Left lung (tissue), 10 donors: ENCODE measurements around the gene KCNC1. TPM values are rescaled to one million over a fixed set of nuclear protein-coding genes. Genes with fewer than 3 reads are reported as not detected.
A peak's percentile ranks its signal among the peaks of the same experiment; 100 is the strongest.

ENCODE experiments used
- ATAC-seq: fragments of 200-7000 bp; cut with Tn5 transposase; one replicate; pipeline ENCODE4 v1.9.1; 2020; ENCODE audit warnings: moderate library complexity
- DNase-seq, 4 donors: peaks; one replicate each; pipeline ENCODE4 v3.0.0-alpha.2; 2013 to 2020
- H3K27ac ChIP-seq, 2 donors: fragments of 200-600 bp; sonication (generic) in 1 of 2; one replicate each; pipeline versions ENCODE4 v1.5.0 to v1.8.0; 2020 to 2021
- H3K27me3 ChIP-seq, 2 donors: fragments of 200-600 bp; sonication (generic) in 1 of 2; one replicate each; pipeline versions ENCODE4 v1.5.0 to v1.8.0; 2020 to 2021
- H3K36me3 ChIP-seq, 2 donors: fragments of 200-600 bp; sonication (generic) in 1 of 2; one replicate each; pipeline versions ENCODE4 v1.5.0 to v1.8.0; 2020 to 2021
- H3K4me1 ChIP-seq, 2 donors: fragments of 200-600 bp; one replicate each; pipeline ENCODE4 v1.8.0; 2021
- H3K4me3 ChIP-seq, 2 donors: fragments of 200-600 bp; sonication (generic) in 1 of 2; one replicate each; pipeline versions ENCODE4 v1.5.0 to v1.8.0; 2020 to 2021; ENCODE audit warnings: mild to moderate bottlenecking in 1 of 2
- H3K9me3 ChIP-seq, 2 donors: fragments of 200-600 bp; sonication (generic) in 1 of 2; one replicate each; pipeline versions ENCODE4 v1.5.0 to v1.8.0; 2020 to 2021
- intact Hi-C, 2 donors: fragments of 100-400 bp; cut with DNase I; formaldehyde crosslinking; loops; one replicate each; pipeline versions ENCODE4 v1.11.2 to v1.14.2; 2022
- polyA plus RNA-seq, 6 donors: library from polyadenylated mRNA; unstranded; fragments of 120-200 nt; gene quantifications; one replicate each; pipeline ENCODE4 v1.2.1, GENCODE V29; 2013; ENCODE audit not compliant: insufficient read length in 6 of 6
- total RNA-seq, 2 donors: library from RNA; stranded (reverse); fragmentation: NEBNext Ultra II Directional; extraction: Animal tissue kit (Norgen Biotek cat#: 25700); gene quantifications; one replicate each; pipeline ENCODE4 v1.2.1, GENCODE V29; 2021
- TF ChIP-seq, protein P1 (sequence below), 2 donors: fragments of 200-600 bp; sonication (generic) in 1 of 2; IDR thresholded peaks; one replicate each; pipeline versions ENCODE4 v1.5.0 to v1.8.0; 2021; ENCODE audit warnings: antibody characterized with exemption in 2 of 2
- donor health status: DM: no; HTN: yes; CAD: no.
- donor health status: DM: no; HTN: no; CAD: no.

The KCNC1 gene
- total and polyA plus RNA-seq, 8 donors, result 0.78 to 1.2 (median 0.89) TPM; not detected in 2

DNA sequence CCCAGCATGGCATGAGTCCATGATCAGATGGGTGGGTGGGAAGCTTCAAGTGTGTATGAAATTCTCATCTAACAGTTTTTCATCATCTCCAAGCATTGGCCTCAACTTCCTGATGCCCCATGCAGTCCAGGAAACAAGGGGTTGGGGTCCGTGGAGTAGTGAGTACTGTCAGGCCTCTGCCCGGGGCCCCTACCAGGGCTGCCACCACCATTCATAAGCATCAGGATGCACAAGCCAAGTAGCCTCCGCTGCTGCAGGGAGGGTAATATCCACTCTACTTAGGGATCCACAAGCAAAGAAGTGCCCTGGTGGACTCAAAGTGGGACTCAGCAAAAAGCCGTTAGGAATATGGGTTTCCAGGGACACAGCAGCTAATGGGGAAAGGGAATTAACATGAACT lies 49.3 kb downstream of the KCNC1 start:
- H3K36me3 ChIP-seq, result peaks cover 0 to 3% of the 10 kb centered on the region in 2 donors
- no peak overlapping the region for H3K27ac ChIP-seq
- H3K4me3 ChIP-seq, result no peak overlapping the region
- no peaks in the 10 kb centered on the region for H3K9me3 ChIP-seq
- DNase-seq (peak in 1 of 4 donors; percentile 8), ATAC-seq (no peak)
- intact Hi-C loops, result no loop called here
- H3K27me3 ChIP-seq, result no peaks in the 10 kb centered on the region
- no peaks in the 10 kb centered on the region for H3K4me1 ChIP-seq
- TF ChIP-seq, protein P1, sequence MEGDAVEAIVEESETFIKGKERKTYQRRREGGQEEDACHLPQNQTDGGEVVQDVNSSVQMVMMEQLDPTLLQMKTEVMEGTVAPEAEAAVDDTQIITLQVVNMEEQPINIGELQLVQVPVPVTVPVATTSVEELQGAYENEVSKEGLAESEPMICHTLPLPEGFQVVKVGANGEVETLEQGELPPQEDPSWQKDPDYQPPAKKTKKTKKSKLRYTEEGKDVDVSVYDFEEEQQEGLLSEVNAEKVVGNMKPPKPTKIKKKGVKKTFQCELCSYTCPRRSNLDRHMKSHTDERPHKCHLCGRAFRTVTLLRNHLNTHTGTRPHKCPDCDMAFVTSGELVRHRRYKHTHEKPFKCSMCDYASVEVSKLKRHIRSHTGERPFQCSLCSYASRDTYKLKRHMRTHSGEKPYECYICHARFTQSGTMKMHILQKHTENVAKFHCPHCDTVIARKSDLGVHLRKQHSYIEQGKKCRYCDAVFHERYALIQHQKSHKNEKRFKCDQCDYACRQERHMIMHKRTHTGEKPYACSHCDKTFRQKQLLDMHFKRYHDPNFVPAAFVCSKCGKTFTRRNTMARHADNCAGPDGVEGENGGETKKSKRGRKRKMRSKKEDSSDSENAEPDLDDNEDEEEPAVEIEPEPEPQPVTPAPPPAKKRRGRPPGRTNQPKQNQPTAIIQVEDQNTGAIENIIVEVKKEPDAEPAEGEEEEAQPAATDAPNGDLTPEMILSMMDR (IDR thresholded peaks at IDR 0.05), result no peak

DNA sequence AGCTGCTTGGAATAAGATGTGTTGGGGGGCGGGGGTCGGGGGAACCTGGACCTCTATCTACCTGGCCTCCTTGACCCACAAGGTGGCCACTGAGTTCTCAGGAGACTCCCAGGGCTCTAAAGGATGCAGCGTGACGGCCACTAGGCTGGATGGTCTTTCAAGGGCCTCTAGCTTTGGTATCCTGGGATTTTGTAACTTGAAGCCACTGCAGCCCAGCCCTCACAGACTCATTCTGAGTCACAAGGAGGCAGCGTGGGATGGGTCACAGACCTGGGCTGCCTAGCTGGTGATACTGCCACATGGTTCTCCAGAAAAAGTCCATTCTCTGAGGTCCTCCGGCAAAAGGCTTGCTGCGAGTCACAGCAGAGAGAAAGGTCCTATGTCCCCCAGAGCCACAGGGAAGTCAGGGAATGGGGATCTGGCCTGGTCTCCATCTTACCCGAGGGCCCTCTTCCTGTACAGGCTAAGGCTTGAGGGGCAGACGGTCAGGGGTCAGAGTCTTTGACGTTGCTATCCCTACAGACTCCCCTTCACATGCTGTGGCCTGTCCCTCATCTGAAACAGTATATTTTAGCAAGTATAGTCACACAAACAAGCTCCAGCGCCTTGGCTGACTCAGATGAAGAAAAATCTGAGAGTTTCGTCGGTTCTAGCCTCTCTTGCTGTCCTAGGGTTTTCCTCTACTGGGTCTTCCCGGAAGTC lies 52.4 kb downstream of the KCNC1 start:
- no peak for ATAC-seq
- intact Hi-C loops, result no loop called here
- Histone ChIP-seq H3K27ac (no peak overlapping the region), H3K9me3 (no peaks in the 10 kb centered on the region), H3K4me3 (no peak overlapping the region), H3K27me3 (no peaks in the 10 kb centered on the region), H3K4me1 (no peaks in the 10 kb centered on the region), H3K36me3 (peaks cover 0 to 3% of the 10 kb centered on the region in 2 donors)
- TF ChIP-seq, protein P1 (IDR thresholded peaks at IDR 0.05), result no peak
- no peak for DNase-seq

DNA sequence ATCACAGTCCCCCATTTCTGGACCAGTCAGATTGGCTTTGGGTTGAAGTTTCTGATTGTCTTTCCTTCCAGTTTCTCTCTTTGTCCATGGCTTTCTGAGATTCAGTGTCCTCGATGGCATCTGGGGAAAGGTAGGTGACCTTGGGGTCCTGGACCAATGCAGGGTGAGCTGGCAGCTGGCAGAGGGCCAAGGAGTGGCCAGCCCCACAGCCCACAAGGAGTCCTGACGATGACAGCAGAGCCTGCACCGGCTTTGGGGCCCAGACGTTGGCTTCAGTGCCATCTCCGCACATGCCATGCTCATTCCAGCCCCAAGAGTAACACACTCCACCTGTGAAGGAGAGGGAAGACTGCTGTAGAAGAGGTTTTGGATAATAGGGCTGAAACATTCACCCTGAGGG lies 53.5 kb downstream of the KCNC1 start:
- no peaks in the 10 kb centered on the region for H3K27me3 ChIP-seq
- intact Hi-C loops, result no loop called here
- peaks cover 0 to 3% of the 10 kb centered on the region in 2 donors for H3K36me3 ChIP-seq
- DNase-seq, result no peak
- no peaks in the 10 kb centered on the region for H3K4me1 ChIP-seq
- H3K27ac ChIP-seq, result no peak overlapping the region
- ATAC-seq, result no peak
- H3K4me3 ChIP-seq, result no peak overlapping the region
- no peaks in the 10 kb centered on the region for H3K9me3 ChIP-seq
- TF ChIP-seq, protein P1 (IDR thresholded peaks at IDR 0.05), result no peak

DNA sequence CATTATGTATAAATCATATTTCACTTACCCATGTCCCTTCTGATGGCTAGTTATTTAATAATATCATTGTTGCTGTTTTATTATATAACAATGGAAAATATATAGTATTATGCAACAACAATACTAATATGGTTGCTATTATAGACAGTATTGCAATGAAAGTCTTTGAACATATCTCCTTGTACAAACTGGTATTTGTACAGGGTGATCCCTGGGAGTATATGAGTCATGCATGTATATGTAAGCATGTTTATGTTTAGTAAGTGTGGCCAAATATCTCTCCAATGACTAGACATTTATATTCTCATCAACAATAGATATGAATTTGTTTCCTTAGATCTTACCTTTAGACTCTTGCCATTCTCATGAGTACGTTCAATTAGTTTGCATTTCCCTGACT lies 55.9 kb downstream of the KCNC1 start:
- Histone ChIP-seq H3K4me1 (no peaks in the 10 kb centered on the region), H3K4me3 (no peak overlapping the region), H3K27ac (no peak overlapping the region), H3K27me3 (no peaks in the 10 kb centered on the region), H3K9me3 (no peaks in the 10 kb centered on the region), H3K36me3 (peaks cover 0 to 3% of the 10 kb centered on the region in 2 donors)
- no peak for ATAC-seq
- no peak for DNase-seq
- intact Hi-C loops, result no loop called here
- TF ChIP-seq, protein P1 (IDR thresholded peaks at IDR 0.05), result no peak

GRCh38 chr11:17791144-17791543 lies 56.6 kb downstream of the KCNC1 start:
- DNase-seq, result no peak
- H3K9me3 ChIP-seq, result no peaks in the 10 kb centered on the region
- H3K27me3 ChIP-seq, result no peaks in the 10 kb centered on the region
- H3K4me1 ChIP-seq, result no peaks in the 10 kb centered on the region
- TF ChIP-seq, protein P1 (IDR thresholded peaks at IDR 0.05), result no peak
- no peak for ATAC-seq
- no peak overlapping the region for H3K4me3 ChIP-seq
- no peak overlapping the region for H3K27ac ChIP-seq
- peaks cover 0 to 3% of the 10 kb centered on the region in 2 donors for H3K36me3 ChIP-seq
- intact Hi-C loops, result no loop called here
